H9 (cell line): ENCODE results near the gene PROM1. TPM values are rescaled to one million over a fixed set of nuclear protein-coding genes. Genes with fewer than 3 reads are reported as not detected.
A peak's percentile ranks its signal among the peaks of the same experiment; 100 is the strongest.

ENCODE experiments used
- DNase-seq: peaks from one replicate; pipeline ENCODE4 v3.0.0-alpha.2; 2017
- H2AFZ ChIP-seq: one replicate; pipeline ENCODE4 v1.6.1; 2013; ENCODE audit warnings: mild to moderate bottlenecking, low read length, control low read depth, moderate library complexity
- H2AK5ac ChIP-seq: 2 replicates; pipeline ENCODE4 v1.6.1; 2013; ENCODE audit warnings: low read length, control low read depth, mixed read lengths; ENCODE audit not compliant: insufficient read length
- H2BK120ac ChIP-seq: one replicate; pipeline ENCODE4 v1.6.1; 2013; ENCODE audit warnings: low read depth, mild to moderate bottlenecking, low read length, control low read depth, inconsistent platforms; ENCODE audit not compliant: poor library complexity, severe bottlenecking
- H2BK12ac ChIP-seq: 2 replicates; pipeline ENCODE4 v1.6.1; 2013; ENCODE audit warnings: low read length, control low read depth, mixed read lengths, low read depth; ENCODE audit not compliant: insufficient read length
- H2BK15ac ChIP-seq: 2 replicates; pipeline ENCODE4 v1.6.1; 2013; ENCODE audit warnings: low read depth, low read length, control low read depth
- H2BK20ac ChIP-seq: one replicate; pipeline ENCODE4 v1.6.1; 2013; ENCODE audit warnings: low read depth, mild to moderate bottlenecking, low read length, control low read depth, inconsistent platforms; ENCODE audit not compliant: poor library complexity, severe bottlenecking
- H2BK5ac ChIP-seq: 2 replicates; pipeline ENCODE4 v1.6.1; 2013; ENCODE audit warnings: low read length, control low read depth, mixed read lengths; ENCODE audit not compliant: insufficient read length
- H3K14ac ChIP-seq: 2 replicates; pipeline ENCODE4 v1.6.1; 2013; ENCODE audit warnings: low read length, control low read depth; ENCODE audit not compliant: insufficient read depth
- H3K18ac ChIP-seq: 2 replicates; pipeline ENCODE4 v1.6.1; 2013; ENCODE audit warnings: low read depth, mild to moderate bottlenecking, mixed read lengths, low read length, control low read depth; ENCODE audit not compliant: insufficient read length
- H3K23ac ChIP-seq: 2 replicates; pipeline ENCODE4 v1.6.1; 2013; ENCODE audit warnings: low read length, control low read depth, mixed read lengths, low read depth; ENCODE audit not compliant: insufficient read length
- H3K23me2 ChIP-seq: 2 replicates; pipeline ENCODE4 v1.6.1; 2013; ENCODE audit warnings: low read depth, mild to moderate bottlenecking, mixed read lengths, low read length, control low read depth; ENCODE audit not compliant: insufficient read length, poor library complexity, severe bottlenecking
- H3K27ac ChIP-seq: 2 replicates; pipeline ENCODE4 v1.5.1; 2013; ENCODE audit warnings: low read length, control low read depth, mixed read lengths, low read depth; ENCODE audit not compliant: insufficient read length
- H3K27me3 ChIP-seq: 2 replicates; pipeline ENCODE4 v1.6.1; 2013; ENCODE audit warnings: low read length, control low read depth, inconsistent platforms; ENCODE audit not compliant: insufficient read depth
- H3K4ac ChIP-seq: 2 replicates; pipeline ENCODE4 v1.6.1; 2013; ENCODE audit warnings: low read depth, mild to moderate bottlenecking, control low read depth, inconsistent platforms, low read length, moderate library complexity
- H3K4me1 ChIP-seq: 2 replicates; pipeline ENCODE4 v1.6.1; 2013; ENCODE audit warnings: low read length, control low read depth, inconsistent platforms; ENCODE audit not compliant: insufficient read depth
- H3K4me2 ChIP-seq: 2 replicates; pipeline ENCODE4 v1.6.1; 2013; ENCODE audit warnings: low read length, control low read depth, mixed read lengths; ENCODE audit not compliant: insufficient read length, insufficient read depth
- H3K56ac ChIP-seq: 2 replicates; pipeline ENCODE4 v1.6.1; 2013; ENCODE audit warnings: low read depth, mild to moderate bottlenecking, mixed read lengths, low read length, control low read depth; ENCODE audit not compliant: insufficient read length
- H3K79me1 ChIP-seq: 2 replicates; pipeline ENCODE4 v1.6.1; 2013; ENCODE audit warnings: low read depth, mild to moderate bottlenecking, moderate library complexity, low read length, control low read depth, inconsistent platforms; ENCODE audit not compliant: insufficient read depth, poor library complexity, severe bottlenecking
- H3K79me2 ChIP-seq: 2 replicates; pipeline ENCODE4 v1.6.1; 2013; ENCODE audit warnings: low read length, control low read depth, inconsistent platforms; ENCODE audit not compliant: insufficient read depth
- H3K9ac ChIP-seq: 2 replicates; pipeline ENCODE4 v1.6.1; 2013; ENCODE audit warnings: low read length, control low read depth, mixed read lengths; ENCODE audit not compliant: insufficient read length; ENCODE audit errors: extremely low read depth
- H3K9me3 ChIP-seq: one replicate; pipeline ENCODE4 v1.6.1; 2013; ENCODE audit warnings: low read depth, low read length, inconsistent platforms; ENCODE audit not compliant: control insufficient read depth
- H3T11ph ChIP-seq: one replicate; pipeline ENCODE4 v1.6.1; 2013; ENCODE audit warnings: mild to moderate bottlenecking, low read length, control low read depth, inconsistent platforms
- H4K20me1 ChIP-seq: one replicate; pipeline ENCODE4 v1.6.1; 2013; ENCODE audit not compliant: control insufficient read depth, insufficient read length, insufficient read depth
- H4K5ac ChIP-seq: 2 replicates; pipeline ENCODE4 v1.6.1; 2013; ENCODE audit warnings: low read depth, mild to moderate bottlenecking, mixed read lengths, low read length, control low read depth; ENCODE audit not compliant: insufficient read length
- H4K8ac ChIP-seq: replicated peaks from 2 replicates; pipeline ENCODE4 v1.6.1; 2013; ENCODE audit warnings: low read length, control low read depth, mixed read lengths, low read depth; ENCODE audit not compliant: insufficient read length
- H4K91ac ChIP-seq: 2 replicates; pipeline ENCODE4 v1.6.1; 2013; ENCODE audit warnings: low read depth, mild to moderate bottlenecking, moderate library complexity, mixed read lengths, low read length, control low read depth; ENCODE audit not compliant: insufficient read length
- H3K27ac Mint-ChIP-seq, 3 experiments: 2 replicates in 2 of 3; 3 replicates in 1 of 3; pipeline ENCODE4 v1.8.0; 2020 to 2021; ENCODE audit warnings: mixed read lengths in 3 of 3, mild to moderate bottlenecking in 1 of 3, moderate library complexity in 1 of 3
- H3K27me3 Mint-ChIP-seq: 2 replicates; pipeline ENCODE4 v1.8.0; 2021; ENCODE audit warnings: low read depth, mild to moderate bottlenecking, moderate library complexity, mixed read lengths
- H3K36me3 Mint-ChIP-seq, 3 experiments: 2 replicates in 2 of 3; 3 replicates in 1 of 3; pipeline ENCODE4 v1.8.0; 2020 to 2021; ENCODE audit warnings: low read depth in 3 of 3, mixed read lengths in 3 of 3; ENCODE audit not compliant: insufficient read depth in 1 of 3
- H3K4me1 Mint-ChIP-seq, 2 experiments: 2 replicates each; pipeline ENCODE4 v1.8.0; 2020; ENCODE audit warnings: mixed read lengths in 2 of 2
- H3K4me3 Mint-ChIP-seq, 2 experiments: 2 replicates in 1 of 2; 3 replicates in 1 of 2; pipeline ENCODE4 v1.8.0; 2020 to 2021; ENCODE audit warnings: mild to moderate bottlenecking in 2 of 2, mixed read lengths in 2 of 2, moderate library complexity in 1 of 2
- H3K9me3 Mint-ChIP-seq, 2 experiments: 2 replicates in 1 of 2; 3 replicates in 1 of 2; pipeline ENCODE4 v1.8.0; 2020; ENCODE audit warnings: mild to moderate bottlenecking in 2 of 2, mixed read lengths in 2 of 2, moderate library complexity in 1 of 2
- CTCF ChIP-seq: fragments of 200-600 bp; sonication (generic); conservative IDR thresholded peaks from 3 replicates; pipeline ENCODE4 v1.8.0; 2021; ENCODE audit warnings: antibody characterized with exemption, mild to moderate bottlenecking
- WGBS: extraction: QIAGEN DNeasy Blood & Tissue Kit; methylation state at CpG from one replicate; pipeline ENCODE4 v1.1.7; 2013; ENCODE audit warnings: missing lambda C conversion rate, low lambda C conversion rate, mixed read lengths; ENCODE audit not compliant: insufficient read length; ENCODE audit errors: extremely low coverage; 5-methylcytosine and 5-hydroxymethylcytosine counted together
- total RNA-seq: library from RNA; stranded (reverse); gene quantifications from 2 replicates; pipeline ENCODE4 v1.2.1, GENCODE V29; 2021

The PROM1 gene
- total RNA-seq, 1 experiment from 2014 or later = 98.3 TPM

DNA sequence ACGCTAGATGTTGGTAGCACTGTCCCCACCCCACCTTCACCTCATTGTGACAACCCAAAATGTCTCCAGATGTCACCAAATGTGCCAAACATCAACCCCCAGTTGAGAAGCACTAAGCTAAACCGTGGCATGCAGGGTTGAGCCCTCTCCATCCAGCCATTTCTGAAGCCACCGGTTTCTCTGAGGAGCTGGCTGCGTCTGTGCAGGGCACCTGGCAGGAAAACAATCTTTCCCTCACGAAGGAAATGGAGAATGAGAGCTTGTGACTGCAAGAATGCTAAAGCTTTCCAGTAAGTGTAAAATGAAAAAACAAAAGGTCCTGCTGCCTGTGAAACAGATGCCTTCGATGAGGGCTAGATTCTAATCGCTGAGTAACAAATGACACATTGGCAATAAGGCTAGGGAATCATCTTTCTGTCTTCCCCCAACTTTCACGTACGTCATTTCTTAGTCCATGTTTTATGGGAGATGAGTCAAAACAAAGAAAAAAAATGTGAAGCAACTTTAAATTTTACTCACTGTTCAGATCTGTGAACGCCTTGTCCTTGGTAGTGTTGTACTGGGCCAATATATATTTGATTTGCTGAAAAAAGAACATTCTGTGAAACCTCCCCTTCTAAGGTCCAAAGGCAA is 59.9 kb downstream of the PROM1 start:
- H3K4me1 Mint-ChIP-seq = peaks cover 3 to 8% of the 10 kb centered on the region in 2 experiments
- H3K27me3 Mint-ChIP-seq = no peaks in the 10 kb centered on the region
- Histone ChIP-seq H3K9me3 (no peaks in the 10 kb centered on the region), H3K79me1 (no peaks in the 10 kb centered on the region), H2BK15ac (no peak overlapping the region), H3K4me1 (no peaks in the 10 kb centered on the region), H3K18ac (no peak overlapping the region), H3K56ac (no peak overlapping the region), H3K79me2 (no peaks in the 10 kb centered on the region), H3K27ac (no peak overlapping the region), H2AK5ac (no peak overlapping the region), H2BK120ac (no peak overlapping the region), H3K9ac (no peak overlapping the region), H4K5ac (no peak overlapping the region), H3K4me2 (no peak overlapping the region), H3K23ac (no peak overlapping the region), H3K14ac (no peak overlapping the region), H4K91ac (no peak overlapping the region), H3K4ac (no peak overlapping the region), H3K23me2 (no peaks in the 10 kb centered on the region), H3T11ph (no peak overlapping the region), H2AFZ (no peak overlapping the region), H2BK20ac (no peak overlapping the region), H2BK5ac (no peak overlapping the region), H3K27me3 (no peaks in the 10 kb centered on the region), H4K20me1 (no peaks in the 10 kb centered on the region), H4K8ac (no peak overlapping the region), H2BK12ac (no peak overlapping the region)
- peaks cover 13 to 53% (median 39%) of the 10 kb centered on the region in 3 experiments; a peak in 6 of 7 replicates for H3K36me3 Mint-ChIP-seq
- peak overlapping the region in 1 of 3 experiments; percentile 16; a peak in 2 of 7 replicates for H3K27ac Mint-ChIP-seq
- H3K4me3 Mint-ChIP-seq = no peak overlapping the region
- H3K9me3 Mint-ChIP-seq = no peaks in the 10 kb centered on the region
- no peak for TF ChIP-seq CTCF
- WGBS = no CpG with 5 or more reads among the region's 10 CpGs
- DNase-seq = no peak
